Lower lobe of right lung (tissue), 2 donors: ENCODE data around the gene IL25. TPM values are rescaled to one million over a fixed set of nuclear protein-coding genes. Genes with fewer than 3 reads are reported as not detected.

Source experiments
- ATAC-seq, 2 donors: fragments of 200-7000 bp; cut with Tn5 transposase; one replicate each; pipeline ENCODE4 v1.9.1; 2020 to 2022; ENCODE audit warnings: mild to moderate bottlenecking in 2 of 2, moderate library complexity in 2 of 2
- DNase-seq: peaks from one replicate; pipeline ENCODE4 v3.0.0-alpha.2; 2020
- H3K27ac ChIP-seq: fragments of 200-600 bp; one replicate; pipeline ENCODE4 v1.8.0; 2022
- H3K27me3 ChIP-seq: fragments of 200-600 bp; one replicate; pipeline ENCODE4 v1.8.0; 2022; ENCODE audit warnings: low read depth
- H3K36me3 ChIP-seq: fragments of 200-600 bp; one replicate; pipeline ENCODE4 v1.8.0; 2022; ENCODE audit warnings: mild to moderate bottlenecking
- H3K4me1 ChIP-seq: fragments of 200-600 bp; one replicate; pipeline ENCODE4 v1.8.0; 2022
- H3K4me3 ChIP-seq: fragments of 200-600 bp; one replicate; pipeline ENCODE4 v1.8.0; 2022; ENCODE audit warnings: mild to moderate bottlenecking
- H3K9me3 ChIP-seq: fragments of 200-600 bp; one replicate; pipeline ENCODE4 v1.8.0; 2022
- CTCF ChIP-seq: fragments of 200-600 bp; IDR thresholded peaks from one replicate; pipeline ENCODE4 v1.8.0; 2022; ENCODE audit warnings: antibody characterized with exemption, mild to moderate bottlenecking
- intact Hi-C: fragments of 100-400 bp; cut with DNase I; formaldehyde crosslinking; loops from one replicate; pipeline ENCODE4 v1.11.0; 2022
- total RNA-seq: library from RNA; stranded (reverse); fragmentation: NEBNext Ultra II Directional; extraction: Animal tissue kit (Norgen Biotek cat#: 25700); gene quantifications from one replicate; pipeline ENCODE4 v1.2.1, GENCODE V29; 2021
- donor health status: DM: no; HTN: yes; CAD: no; lungs with severe emphysema.

Gene IL25
- total RNA-seq, 1 donor from 2014 or later: not detected

GRCh38 chr14:23405096-23405495 lies 32.5 kb downstream of the IL25 start:
- no peaks in the 10 kb centered on the region for H3K9me3 ChIP-seq
- H3K36me3 ChIP-seq: no peaks in the 10 kb centered on the region
- DNase-seq (no peak), ATAC-seq (no peak)
- intact Hi-C loops: no loop called here
- TF ChIP-seq CTCF: no peak
- no peaks in the 10 kb centered on the region for H3K4me1 ChIP-seq
- H3K27me3 ChIP-seq: no peaks in the 10 kb centered on the region
- no peak overlapping the region for H3K27ac ChIP-seq
- no peak overlapping the region for H3K4me3 ChIP-seq

GRCh38 chr14:23405516-23406025 lies 33.0 kb downstream of the IL25 start:
- no peaks in the 10 kb centered on the region for H3K4me1 ChIP-seq
- no peak overlapping the region for H3K27ac ChIP-seq
- intact Hi-C loops: no loop called here
- DNase-seq: no peak
- no peaks in the 10 kb centered on the region for H3K9me3 ChIP-seq
- no peak for TF ChIP-seq CTCF
- H3K4me3 ChIP-seq: no peak overlapping the region
- H3K27me3 ChIP-seq: no peaks in the 10 kb centered on the region
- no peaks in the 10 kb centered on the region for H3K36me3 ChIP-seq
- ATAC-seq: no peak

- no peaks in the 10 kb centered on the region for H3K27me3 ChIP-seq
- no peak overlapping the region for H3K4me3 ChIP-seq
- no peaks in the 10 kb centered on the region for H3K4me1 ChIP-seq
- TF ChIP-seq CTCF: no peak
- no peak overlapping the region for H3K27ac ChIP-seq
- intact Hi-C loops: no loop called here
- no peak for ATAC-seq
- H3K36me3 ChIP-seq: no peaks in the 10 kb centered on the region
- no peaks in the 10 kb centered on the region for H3K9me3 ChIP-seq
- DNase-seq: no peak
Measured at GRCh38 chr14:23406244-23406643, 33.6 kb downstream of the IL25 start.

- Histone ChIP-seq H3K27ac (no peak overlapping the region), H3K27me3 (no peaks in the 10 kb centered on the region), H3K9me3 (no peaks in the 10 kb centered on the region), H3K36me3 (no peaks in the 10 kb centered on the region), H3K4me1 (no peaks in the 10 kb centered on the region), H3K4me3 (no peak overlapping the region)
- DNase-seq (no peak), ATAC-seq (no peak)
- no peak for TF ChIP-seq CTCF
- intact Hi-C loops: no loop called here
Measured at GRCh38 chr14:23406725-23407355, 34.2 kb downstream of the IL25 start.

- intact Hi-C loops: no loop called here
- DNase-seq: peak; percentile 16
Measured at GRCh38 chr14:23407516-23408306, 35.1 kb downstream of the IL25 start, which contains the start of gene MYH6. Gene MYH6 (minus strand): TSS chr14:23408273. CDS start chr14:23407223, 1,050 bp downstream.

More at GRCh38 chr14:23407516-23408306, 35.1 kb downstream of the IL25 start, which contains the start of gene MYH6:
- Histone ChIP-seq H3K4me3 (no peak within 1 kb of the TSS), H3K36me3 (no peaks in the 10 kb centered on the region), H3K9me3 (no peaks in the 10 kb centered on the region), H3K4me1 (no peaks in the 10 kb centered on the region), H3K27ac (no peak within 1 kb of the TSS), H3K27me3 (no peaks in the 10 kb centered on the region)
- TF ChIP-seq CTCF: no peak
- no peak for ATAC-seq
